Muscle layer of colon (tissue), 2 donors: ENCODE measurements around the gene CEP128.
"Not testable (repeated sequence)": the region's sequence is repeated elsewhere in the genome, so short reads cannot be mapped to it uniquely, and the experiment has no call there.

Experiments used
- H3K27ac ChIP-seq: one replicate; pipeline ENCODE4 v1.7.0; 2013; ENCODE audit warnings: low read depth, mild to moderate bottlenecking, low read length, moderate library complexity
- H3K27me3 ChIP-seq, 2 donors: one replicate each; pipeline ENCODE4 v1.7.0; 2013; ENCODE audit warnings: low read length in 2 of 2, mild to moderate bottlenecking in 2 of 2; ENCODE audit not compliant: insufficient read depth in 2 of 2, control insufficient read depth in 1 of 2
- H3K36me3 ChIP-seq: one replicate; pipeline ENCODE4 v1.7.0; 2013; ENCODE audit warnings: mild to moderate bottlenecking, low read length; ENCODE audit not compliant: insufficient read depth
- H3K4me1 ChIP-seq: one replicate; pipeline ENCODE4 v1.7.0; 2013; ENCODE audit warnings: mild to moderate bottlenecking, low read length; ENCODE audit not compliant: insufficient read depth
- H3K4me3 ChIP-seq, 2 donors: one replicate each; pipeline ENCODE4 v1.7.0; 2013; ENCODE audit warnings: low read length in 2 of 2, low read depth in 1 of 2, mild to moderate bottlenecking in 1 of 2, moderate library complexity in 1 of 2
- H3K9ac ChIP-seq: one replicate; pipeline ENCODE4 v1.7.0; 2013; ENCODE audit warnings: low read length
- H3K9me3 ChIP-seq: one replicate; pipeline ENCODE4 v1.7.0; 2013; ENCODE audit warnings: mild to moderate bottlenecking, low read length
- donor health status: abdominal sarcoma.
- donor health status: Adenocarcinoma of cecum.

Gene CEP128

DNA sequence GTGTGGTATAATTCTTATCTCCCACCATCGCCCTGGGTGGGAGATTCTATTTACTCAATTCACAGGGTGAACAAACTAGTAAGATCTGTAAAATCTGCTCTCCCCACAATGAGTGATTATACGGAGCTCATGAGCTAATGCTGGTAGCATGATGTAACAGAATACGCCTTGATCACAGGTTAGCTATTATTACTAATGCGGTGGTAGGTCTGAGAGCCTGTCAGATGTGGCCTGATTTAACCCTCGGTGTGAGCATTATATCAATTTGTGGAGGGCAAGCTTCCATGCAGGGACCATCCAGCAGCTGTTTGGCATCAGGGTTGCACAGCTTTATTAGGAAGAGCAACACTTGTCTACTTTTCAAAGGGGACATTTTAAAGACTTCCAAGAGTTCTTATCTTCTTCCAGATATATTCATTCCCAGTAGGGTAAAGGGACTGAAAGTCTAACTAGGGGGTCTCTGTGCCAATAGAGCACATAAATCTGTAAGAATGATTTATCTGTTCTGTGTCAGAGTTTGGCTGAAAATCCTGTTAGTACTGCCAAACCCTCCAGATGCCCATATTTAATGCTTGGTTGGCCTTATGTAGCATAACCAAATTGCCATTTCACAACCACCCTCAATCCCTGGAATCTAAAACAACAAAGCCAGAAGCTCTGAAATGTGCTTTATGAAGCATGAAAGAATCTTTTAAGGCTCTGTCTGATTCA is 32.5 kb upstream of the CEP128 start:
- H3K36me3 ChIP-seq: no peaks in the 10 kb centered on the region
- peak overlapping the region in 1 of 2 donors; percentile 31 for H3K4me3 ChIP-seq
- peaks cover 17% of the 10 kb centered on the region for H3K4me1 ChIP-seq
- H3K27me3 ChIP-seq: no peaks in the 10 kb centered on the region
- no peak overlapping the region for H3K9ac ChIP-seq
- no peaks in the 10 kb centered on the region for H3K9me3 ChIP-seq
- H3K27ac ChIP-seq: peak overlapping the region; percentile 51

GRCh38 chr14:80965037-80965436 is 23.5 kb upstream of the CEP128 start:
- no peaks in the 10 kb centered on the region for H3K4me1 ChIP-seq

GRCh38 chr14:80959496-80959895 is 18.0 kb upstream of the CEP128 start:
- no peak overlapping the region for H3K27ac ChIP-seq
- no peak overlapping the region for H3K9ac ChIP-seq
- no peaks in the 10 kb centered on the region for H3K36me3 ChIP-seq
- H3K4me1 ChIP-seq: no peaks in the 10 kb centered on the region
- H3K9me3 ChIP-seq: no peaks in the 10 kb centered on the region
- no peaks in the 10 kb centered on the region for H3K27me3 ChIP-seq
- no peak overlapping the region for H3K4me3 ChIP-seq

More at GRCh38 chr14:80965037-80965436, 23.5 kb upstream of the CEP128 start:
- no peak overlapping the region for H3K4me3 ChIP-seq
- H3K9ac ChIP-seq: no peak overlapping the region
- no peak overlapping the region for H3K27ac ChIP-seq
- H3K27me3 ChIP-seq: no peaks in the 10 kb centered on the region
- H3K9me3 ChIP-seq: no peaks in the 10 kb centered on the region
- H3K36me3 ChIP-seq: no peaks in the 10 kb centered on the region

- Histone ChIP-seq H3K4me3 (no peak overlapping the region), H3K4me1 (no peaks in the 10 kb centered on the region), H3K27ac (no peak overlapping the region), H3K9me3 (no peaks in the 10 kb centered on the region), H3K9ac (no peak overlapping the region), H3K27me3 (no peaks in the 10 kb centered on the region), H3K36me3 (no peaks in the 10 kb centered on the region)
Measured at GRCh38 chr14:80958939-80959338, 17.4 kb upstream of the CEP128 start.

DNA sequence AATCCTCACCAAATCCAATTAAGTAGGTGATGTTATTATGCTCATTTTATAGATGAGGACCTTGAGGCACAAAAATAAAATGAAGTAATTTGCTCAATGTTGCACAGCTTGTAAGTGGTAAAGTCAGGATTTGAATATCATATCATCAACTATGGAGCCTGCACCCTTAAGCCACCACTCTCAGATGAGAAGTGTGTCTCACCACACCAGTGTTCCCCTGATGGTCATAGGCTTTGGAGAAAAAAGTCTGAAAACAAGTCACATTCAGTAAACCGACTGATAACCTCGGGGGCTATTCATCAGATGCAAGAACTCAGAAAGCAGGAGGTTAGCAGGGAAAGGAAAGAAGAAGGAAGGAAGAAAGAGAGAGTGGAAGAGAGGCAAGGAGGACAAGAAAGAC is 16.7 kb upstream of the CEP128 start:
- no peaks in the 10 kb centered on the region for H3K36me3 ChIP-seq
- H3K27me3 ChIP-seq: no peaks in the 10 kb centered on the region
- no peaks in the 10 kb centered on the region for H3K9me3 ChIP-seq
- no peak overlapping the region for H3K27ac ChIP-seq
- H3K4me1 ChIP-seq: no peaks in the 10 kb centered on the region
- H3K4me3 ChIP-seq: no peak overlapping the region
- H3K9ac ChIP-seq: no peak overlapping the region

GRCh38 chr14:80957613-80958012 is 16.1 kb upstream of the CEP128 start:
- no peaks in the 10 kb centered on the region for H3K27me3 ChIP-seq
- no peaks in the 10 kb centered on the region for H3K9me3 ChIP-seq
- H3K4me3 ChIP-seq: no peak overlapping the region
- no peaks in the 10 kb centered on the region for H3K4me1 ChIP-seq
- H3K36me3 ChIP-seq: no peaks in the 10 kb centered on the region
- H3K27ac ChIP-seq: no peak overlapping the region
- no peak overlapping the region for H3K9ac ChIP-seq

- Histone ChIP-seq H3K27me3 (no peaks in the 10 kb centered on the region), H3K9ac (no peak overlapping the region), H3K36me3 (no peaks in the 10 kb centered on the region), H3K4me3 (no peak overlapping the region), H3K4me1 (no peaks in the 10 kb centered on the region), H3K27ac (no peak overlapping the region), H3K9me3 (no peaks in the 10 kb centered on the region)
Measured at GRCh38 chr14:80956922-80957321, 15.4 kb upstream of the CEP128 start.

DNA sequence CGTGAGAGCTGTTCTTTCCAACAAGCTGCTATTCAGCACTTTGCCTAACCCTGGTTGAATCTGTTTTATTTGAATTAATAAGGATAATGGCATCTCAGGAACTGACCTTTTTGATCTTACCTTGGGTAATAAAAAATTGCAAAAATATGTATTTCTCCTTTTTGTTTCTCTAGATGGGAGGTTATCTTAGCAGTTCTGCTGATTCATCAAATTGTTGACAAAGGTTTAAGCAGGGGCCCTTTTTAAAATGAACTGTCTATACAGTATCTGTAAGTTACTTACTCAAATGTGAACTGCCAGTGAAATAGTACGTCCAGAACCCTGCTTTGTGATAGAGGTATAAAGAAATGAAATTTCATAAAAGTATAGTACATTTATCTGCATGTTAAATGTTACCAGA is 14.6 kb upstream of the CEP128 start:
- Histone ChIP-seq H3K27ac (no peak overlapping the region), H3K27me3 (no peaks in the 10 kb centered on the region), H3K4me1 (no peaks in the 10 kb centered on the region), H3K9me3 (no peaks in the 10 kb centered on the region), H3K9ac (no peak overlapping the region), H3K36me3 (no peaks in the 10 kb centered on the region), H3K4me3 (no peak overlapping the region)

- Histone ChIP-seq H3K36me3 (no peaks in the 10 kb centered on the region), H3K27ac (no peak within 1 kb of the TSS), H3K9me3 (no peaks in the 10 kb centered on the region), H3K9ac (no peak within 1 kb of the TSS), H3K4me1 (no peaks in the 10 kb centered on the region), H3K27me3 (no peaks in the 10 kb centered on the region), H3K4me3 (peak within 1 kb of the TSS; percentile 64 to 73)
Measured at GRCh38 chr14:80955416-80955941, 13.9 kb upstream of the CEP128 start, which contains the start of gene TSHR. TSS of gene TSHR (plus strand) at chr14:80955621. CDS start at chr14:80955681, 60 bp downstream.

- Histone ChIP-seq H3K27ac (no peak overlapping the region), H3K27me3 (no peaks in the 10 kb centered on the region), H3K4me3 (peak overlapping the region; percentile 64 to 73), H3K9ac (no peak overlapping the region), H3K4me1 (no peaks in the 10 kb centered on the region), H3K36me3 (no peaks in the 10 kb centered on the region), H3K9me3 (no peaks in the 10 kb centered on the region)
Measured at GRCh38 chr14:80954687-80955299, 13.3 kb upstream of the CEP128 start.

DNA sequence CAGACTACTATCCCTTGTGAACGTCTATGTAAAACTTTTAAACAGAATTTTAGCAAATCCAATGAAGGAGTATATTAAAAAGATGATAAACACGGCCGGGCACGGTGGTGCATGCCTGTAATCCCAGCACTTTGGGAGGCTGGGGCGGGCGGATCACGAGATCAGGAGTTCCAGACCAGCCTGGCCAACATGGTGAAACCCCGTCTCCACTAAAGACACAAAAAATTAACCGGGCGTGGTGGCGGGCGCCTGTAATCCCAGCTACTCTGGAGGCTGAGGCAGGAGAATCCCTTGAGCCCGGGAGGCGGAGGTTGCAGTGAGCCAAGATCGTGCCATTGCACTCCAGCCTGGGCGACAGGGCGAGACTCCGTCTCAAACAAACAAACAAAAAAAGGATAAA is 11.7 kb upstream of the CEP128 start:
- H3K36me3 ChIP-seq, H3K4me1 ChIP-seq, H3K9me3 ChIP-seq, H3K27me3 ChIP-seq, H3K4me3 ChIP-seq, H3K27ac ChIP-seq, H3K9ac ChIP-seq: not testable (repeated sequence)

- no peak overlapping the region for H3K4me3 ChIP-seq
- H3K4me1 ChIP-seq: no peaks in the 10 kb centered on the region
- H3K27me3 ChIP-seq: no peaks in the 10 kb centered on the region
- H3K9ac ChIP-seq: no peak overlapping the region
- no peaks in the 10 kb centered on the region for H3K9me3 ChIP-seq
- no peaks in the 10 kb centered on the region for H3K36me3 ChIP-seq
- H3K27ac ChIP-seq: no peak overlapping the region
Measured at GRCh38 chr14:80951491-80951890, 10.0 kb upstream of the CEP128 start.
